ENCODE measurements around the gene DCLRE1B.

DCLRE1B gene

GRCh38 chr1:113886417-113887401 is 18.4 kb upstream of the DCLRE1B start:
- no peak for DNase-seq (ENCODE audit: insufficient read length, low spot score)
- no peak for FAIRE-seq

GRCh38 chr1:113887402-113888175 is 17.5 kb upstream of the DCLRE1B start, which contains the start of gene BCL2L15:
Gene BCL2L15 (minus strand): TSS chr1:113887581. CDS start chr1:113887375, 206 bp downstream.
- no peak for DNase-seq (ENCODE audit: insufficient read length, low spot score)
- no peak for FAIRE-seq

DNA sequence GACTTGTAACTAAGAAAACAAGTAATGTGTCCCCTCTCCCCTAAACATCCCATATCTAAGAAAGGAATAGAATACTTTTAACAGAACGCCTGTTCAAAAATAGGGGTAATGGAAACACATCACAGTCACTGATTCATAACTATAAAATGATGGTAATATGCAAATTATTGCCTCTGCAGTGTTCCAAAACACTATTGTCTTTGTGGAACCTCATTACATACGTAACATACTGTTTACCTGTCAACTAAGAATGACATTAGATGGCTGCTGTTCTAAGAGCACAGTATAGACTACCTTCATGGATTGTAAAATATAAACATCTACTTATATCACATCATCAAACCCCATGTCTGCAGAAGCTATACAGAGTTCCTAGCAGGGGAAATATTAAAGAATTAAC is 14.3 kb upstream of the DCLRE1B start:
- FAIRE-seq (no peak), DNase-seq (ENCODE audit: insufficient read length, low spot score) (no peak)

DNA sequence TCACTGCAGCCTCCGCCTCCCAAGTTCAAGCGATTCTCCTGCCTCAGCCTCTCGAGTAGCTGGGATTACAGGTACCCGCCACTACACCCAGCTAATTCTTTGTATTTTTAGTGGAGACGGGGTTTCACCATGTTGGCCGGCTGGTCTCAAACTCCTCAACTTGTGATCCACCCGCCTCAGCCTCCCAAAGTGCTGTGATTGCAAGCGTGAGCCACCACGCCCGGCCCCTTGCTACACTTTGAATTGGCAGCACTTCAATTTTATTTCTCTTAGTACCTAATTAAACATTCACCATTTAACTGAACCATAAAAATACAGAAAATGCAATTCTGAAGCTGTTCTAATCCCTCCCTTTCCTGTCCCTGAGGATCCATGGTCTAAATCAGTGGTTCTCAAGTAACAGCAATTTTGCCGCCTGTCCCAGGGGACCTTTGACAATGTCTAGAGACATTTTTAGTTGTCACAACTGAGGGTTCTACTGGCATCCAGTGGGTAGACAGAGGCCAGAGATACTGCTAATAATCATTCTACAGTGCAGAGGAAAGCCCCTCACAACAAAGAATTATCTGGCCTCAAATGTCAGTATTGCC is 13.4 kb upstream of the DCLRE1B start:
- no peak for FAIRE-seq

GRCh38 chr1:113893267-113893666 is 11.9 kb upstream of the DCLRE1B start:
- DNase-seq (ENCODE audit: insufficient read length, low spot score), result no peak
- FAIRE-seq, result no peak

More for the DNA sequence above, 13.4 kb upstream of the DCLRE1B start:
- DNase-seq (ENCODE audit: insufficient read length, low spot score), result no peak

DNA sequence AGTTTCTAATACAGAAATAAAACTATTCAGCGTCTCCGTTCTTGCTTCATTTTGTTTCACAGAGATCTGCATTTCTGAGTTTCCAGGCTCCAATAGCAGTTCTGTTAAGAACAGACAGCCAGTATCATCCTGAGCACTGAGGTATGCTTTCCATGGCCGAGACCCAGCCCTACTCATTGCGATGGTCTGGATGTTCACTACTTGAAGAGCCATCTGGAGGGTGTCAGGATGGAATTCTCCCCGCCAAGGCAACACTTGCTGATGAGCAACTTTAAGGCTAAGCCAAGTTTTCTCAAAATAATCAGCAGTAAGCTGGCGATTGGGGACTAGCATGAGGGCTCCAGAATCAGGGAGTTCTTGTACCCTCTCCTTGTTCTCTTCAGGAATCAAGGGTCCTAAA is 10.0 kb upstream of the DCLRE1B start:
- FAIRE-seq, result no peak
- no peak for DNase-seq (ENCODE audit: insufficient read length, low spot score)

DNA sequence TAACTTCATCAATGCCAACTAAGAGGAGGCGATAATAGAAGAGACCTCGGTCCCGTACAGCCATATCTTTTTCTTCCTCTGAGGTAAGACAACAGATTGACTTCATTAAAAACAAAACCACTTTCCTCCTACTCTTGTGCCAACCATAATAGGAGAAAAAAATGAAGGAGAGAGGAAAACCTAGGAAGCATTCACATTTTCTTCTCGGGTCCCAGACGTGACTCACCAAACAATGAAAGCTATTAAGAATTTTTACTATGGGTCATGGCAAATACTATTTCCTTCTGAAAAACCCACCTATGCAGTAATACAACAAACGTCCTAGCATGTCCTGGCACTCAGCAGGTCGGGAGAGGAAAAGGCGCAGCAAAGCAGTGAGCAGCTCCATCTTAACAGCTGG is 9.2 kb upstream of the DCLRE1B start:
- no peak for FAIRE-seq
- DNase-seq (ENCODE audit: insufficient read length, low spot score), result no peak

- no peak for FAIRE-seq
- no peak for DNase-seq (ENCODE audit: insufficient read length, low spot score)
Measured at GRCh38 chr1:113898241-113898814, 6.8 kb upstream of the DCLRE1B start.

DNA sequence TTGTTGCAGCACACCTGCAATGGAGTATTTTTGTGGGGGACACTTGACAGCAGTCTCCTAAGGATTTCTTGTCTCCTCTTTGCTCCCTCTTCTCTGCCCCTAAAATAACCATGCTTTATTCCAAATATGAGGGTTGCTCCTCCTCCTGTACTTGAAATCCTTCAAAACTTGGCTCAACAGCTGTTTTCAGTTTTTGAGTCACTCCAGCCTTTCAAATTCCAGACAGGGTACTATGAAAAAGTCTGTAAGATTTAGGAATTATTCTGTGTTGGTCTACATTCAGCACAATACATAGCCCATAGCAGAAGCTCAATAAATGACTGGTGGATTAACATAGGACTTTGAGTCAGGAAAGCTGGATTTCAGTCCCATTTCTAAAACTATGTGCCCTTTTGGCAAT is 6.0 kb upstream of the DCLRE1B start:
- FAIRE-seq (no peak), DNase-seq (ENCODE audit: insufficient read length, low spot score) (no peak)

- no peak for DNase-seq (ENCODE audit: insufficient read length, low spot score)
- no peak for FAIRE-seq
Measured at GRCh38 chr1:113901191-113901590, 3.9 kb upstream of the DCLRE1B start.

- FAIRE-seq (no peak), DNase-seq (ENCODE audit: insufficient read length, low spot score) (no peak)
Measured at GRCh38 chr1:113903501-113904292, 1.4 kb upstream of the DCLRE1B start.

DNA sequence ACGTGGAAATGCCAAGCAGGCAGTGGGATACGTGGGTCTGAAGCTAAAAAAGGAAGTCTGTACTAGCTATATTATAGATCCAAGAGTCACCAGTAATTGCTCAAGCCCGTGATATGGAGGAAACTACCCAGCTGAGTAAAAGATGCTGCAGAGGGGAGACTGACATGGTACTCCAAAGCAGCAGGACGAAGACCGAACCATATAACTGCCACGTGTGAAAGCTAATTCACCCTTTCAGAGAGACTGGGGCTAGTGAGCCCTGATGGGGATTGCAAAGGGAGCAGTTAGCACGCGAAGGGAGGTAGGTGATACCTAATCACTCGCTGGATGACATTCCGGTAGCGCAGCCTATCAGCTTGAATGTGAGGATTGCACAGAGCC is 843 bp upstream of the DCLRE1B start:
- DNase-seq (ENCODE audit: insufficient read length, low spot score) (no peak), FAIRE-seq (no peak)

- FAIRE-seq (no peak), DNase-seq (ENCODE audit: insufficient read length, low spot score) (no peak)
Measured at GRCh38 chr1:113905435-113905861, 322 bp downstream of the DCLRE1B start.

DNA sequence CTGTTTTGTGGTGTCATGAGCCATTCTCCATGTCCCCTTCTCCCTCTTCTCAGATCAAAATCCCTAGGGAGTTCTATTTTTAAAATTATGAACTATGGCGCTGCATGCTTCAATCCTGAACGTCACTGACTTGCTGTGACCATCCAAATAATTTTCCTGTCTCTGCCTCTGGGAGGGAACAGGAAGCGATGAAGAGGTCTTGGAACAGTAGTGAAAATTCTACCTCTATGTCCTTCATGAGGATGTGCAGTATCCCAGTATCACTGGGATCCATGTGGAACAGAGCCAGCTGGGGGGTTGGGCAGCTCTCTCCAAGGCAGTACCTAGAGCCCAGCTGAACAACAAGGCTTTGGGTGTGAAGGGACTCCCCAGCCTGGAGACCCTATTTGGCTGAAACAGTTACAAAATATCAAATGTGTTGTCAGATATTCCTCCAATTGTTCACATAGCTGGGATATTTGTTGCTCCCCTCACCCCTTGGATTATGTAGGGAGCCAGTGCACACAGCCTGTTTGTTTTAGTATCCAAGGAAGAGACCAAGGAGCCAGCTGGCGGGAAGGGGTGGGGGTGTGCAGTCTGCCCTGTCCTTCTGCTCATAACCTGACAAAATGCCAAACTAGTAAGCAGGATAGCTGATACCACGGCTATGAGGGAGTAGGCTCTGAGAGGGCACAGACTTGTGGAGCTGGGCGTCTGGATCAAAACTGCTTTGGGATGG is 7.6 kb downstream of the DCLRE1B start:
- DNase-seq (ENCODE audit: insufficient read length, low spot score) (no peak), FAIRE-seq (no peak)

DNA sequence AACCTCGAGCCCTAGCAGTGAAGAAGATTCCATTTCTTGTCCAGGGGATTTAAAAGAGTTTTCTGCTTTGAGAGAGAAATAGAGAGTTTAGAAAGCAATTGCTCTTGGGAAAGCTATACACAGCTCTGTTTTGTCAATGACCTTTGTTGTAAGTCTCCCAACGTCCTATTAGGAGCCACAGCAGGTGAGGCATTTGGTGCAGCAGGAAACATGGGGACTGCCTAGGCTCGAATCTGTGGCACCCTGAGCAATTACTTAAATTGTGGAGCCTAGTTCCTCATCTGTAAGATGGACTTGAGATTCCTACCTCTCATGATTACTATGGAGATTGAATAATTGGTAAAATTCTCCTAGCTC is 8.2 kb downstream of the DCLRE1B start:
- DNase-seq (ENCODE audit: insufficient read length, low spot score), result no peak
- FAIRE-seq, result no peak

- FAIRE-seq, result no peak
- no peak for DNase-seq (ENCODE audit: insufficient read length, low spot score)
Measured at GRCh38 chr1:113913887-113914664, 8.9 kb downstream of the DCLRE1B start.

- no peak for FAIRE-seq
- DNase-seq (ENCODE audit: insufficient read length, low spot score), result no peak
Measured at GRCh38 chr1:113916974-113917373, 11.8 kb downstream of the DCLRE1B start.

DNA sequence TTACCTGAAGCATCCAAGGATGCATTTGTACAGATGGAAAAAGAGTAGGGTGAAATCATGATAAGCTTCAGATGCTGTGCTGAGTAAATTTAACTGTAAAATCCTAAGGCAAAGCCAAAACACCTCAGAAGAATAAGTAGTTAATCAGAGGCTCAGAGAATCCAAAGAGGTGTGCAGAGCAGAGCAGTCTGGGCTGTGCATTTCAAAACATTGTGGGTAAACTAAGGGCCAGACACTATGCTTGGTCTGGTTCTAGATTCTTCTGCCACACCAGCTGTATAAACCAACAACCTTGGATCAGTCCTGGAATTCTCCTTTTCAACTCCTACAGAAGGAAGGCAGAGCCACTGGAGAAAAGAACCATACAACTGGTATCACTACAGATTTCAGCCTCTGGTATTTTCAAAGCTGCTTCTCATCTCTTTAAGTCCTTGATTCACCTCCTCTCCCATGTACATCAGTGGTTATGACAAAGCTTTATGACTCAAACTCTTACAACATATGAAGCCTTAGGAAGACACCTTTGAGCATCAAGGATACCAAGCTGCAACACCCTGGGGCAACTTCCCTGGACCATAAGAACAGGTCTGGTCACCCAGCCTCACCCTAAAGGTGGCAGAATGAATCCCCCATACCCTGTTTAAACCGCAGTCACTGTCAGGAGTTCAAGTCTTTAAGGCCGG is 12.4 kb downstream of the DCLRE1B start:
- no peak for FAIRE-seq

More for the DNA sequence above, 12.4 kb downstream of the DCLRE1B start:
- no peak for DNase-seq (ENCODE audit: insufficient read length, low spot score)

All from HTR-8/SVneo (cell line).